ENCODE data around the gene GPHN. TPM values are rescaled to one million over a fixed set of nuclear protein-coding genes. Genes with fewer than 3 reads are reported as not detected.

GPHN gene
- total and polyA plus RNA-seq, 2 of the 8 experiments (the other 6 are each of a cell fraction or from before 2014, with no cell fraction given): 6.0 to 16.0 TPM

DNA sequence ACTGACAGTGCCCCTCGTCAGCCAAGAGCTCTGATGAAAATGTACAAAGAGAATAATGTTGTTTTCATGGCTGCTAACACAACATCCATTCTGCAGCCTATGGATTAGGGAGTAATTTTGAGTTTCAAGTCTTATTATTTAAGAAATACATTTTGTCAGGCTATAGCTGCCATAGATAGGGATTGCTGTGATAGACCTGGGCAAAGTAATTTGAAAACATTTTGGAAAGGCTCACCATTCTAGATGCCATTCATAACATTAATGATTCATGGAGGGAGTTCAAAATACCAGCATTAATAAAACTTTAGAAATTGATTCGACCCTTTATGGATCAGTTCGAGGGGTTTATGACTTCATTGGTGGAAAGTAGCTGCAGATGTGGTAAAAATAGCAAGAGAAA, 149.8 kb downstream of the GPHN start:
- H3K4me2 ChIP-seq (ENCODE audit: insufficient read depth in 1 of 2, low read depth in 2 of 2, low read length in 2 of 2): no peak overlapping the region
- DNase-seq (ENCODE audit: low read depth in 1 of 2, low spot score in 2 of 2) (no peak), FAIRE-seq (no peak)
- no peak overlapping the region for H4K5ac ChIP-seq (ENCODE audit: insufficient read length, low read depth, low read length)
- no peak overlapping the region for H4K91ac ChIP-seq (replicated peaks; ENCODE audit: insufficient read length, low read length)
- no peak overlapping the region for H3K23ac ChIP-seq (ENCODE audit: insufficient read length)
- CTCF ChIA-PET (ENCODE audit: partially characterized antibody): interaction anchor here (1.0 kb wide), 1 partner anchor 34 kb away, joined by 3 read pairs; no protein-coding TSS in a partner anchor
- H4K20me1 ChIP-seq (replicated peaks in 1 of 2; ENCODE audit: control insufficient read depth in 1 of 2, insufficient read depth in 2 of 2, low read length in 2 of 2): no peaks in the 10 kb centered on the region
- POLR2A ChIA-PET (ENCODE audit: partially characterized antibody): no interaction called here
- H4K8ac ChIP-seq (ENCODE audit: extremely low read depth, insufficient read depth, low read length): no peak overlapping the region
- H3K4me1 ChIP-seq (replicated peaks in 1 of 4; ENCODE audit: control insufficient read depth in 3 of 4, insufficient read depth in 4 of 4, low read length in 3 of 4): peaks cover 0 to 2% (median under 1%) of the 10 kb centered on the region in 4 experiments; a peak in 4 of 7 replicates
- H3K56ac ChIP-seq (replicated peaks; ENCODE audit: insufficient read length, low read depth, low read length): no peak overlapping the region
- H3K36me3 ChIP-seq (ENCODE audit: control insufficient read depth in 2 of 4, insufficient read depth in 4 of 4, low read length in 3 of 4): no peaks in the 10 kb centered on the region
- no peak overlapping the region for H2BK12ac ChIP-seq (ENCODE audit: low read depth, low read length)
- peaks cover 0 to 13% of the 10 kb centered on the region in 2 experiments; a peak in 2 of 4 replicates for H3K79me2 ChIP-seq (ENCODE audit: control insufficient read depth in 1 of 2, insufficient read depth in 2 of 2, low read length in 2 of 2)
- H3K23me2 ChIP-seq (ENCODE audit: low read depth, low read length): no peaks in the 10 kb centered on the region
- H3K27ac ChIP-seq (ENCODE audit: low read depth, low read length): no peak overlapping the region
- H3K18ac ChIP-seq (ENCODE audit: extremely low read depth, low read length): no peak overlapping the region
- H3K14ac ChIP-seq (ENCODE audit: insufficient read length): no peak overlapping the region
- no peak overlapping the region for H2AFZ ChIP-seq (ENCODE audit: low read length)
- no peak overlapping the region for H2AK5ac ChIP-seq (ENCODE audit: low read depth, low read length)
- H3K27me3 ChIP-seq (replicated peaks in 1 of 4; ENCODE audit: control insufficient read depth in 3 of 4, extremely low read depth in 1 of 4, insufficient read depth in 3 of 4, low read length in 3 of 4): no peaks in the 10 kb centered on the region
- H3K9ac ChIP-seq (replicated peaks in 1 of 4; ENCODE audit: extremely low read depth in 1 of 4, low read depth in 3 of 4, low read length in 3 of 4): no peak overlapping the region
- no peaks in the 10 kb centered on the region for H3K79me1 ChIP-seq (ENCODE audit: low read depth, low read length)
- no peak overlapping the region for H2BK15ac ChIP-seq (ENCODE audit: low read length)
- H2BK120ac ChIP-seq (replicated peaks; ENCODE audit: low read depth, low read length): no peak overlapping the region
- WGBS, 2 experiments (ENCODE audit: extremely low coverage in 1 of 2, insufficient coverage in 1 of 2, insufficient read length in 1 of 2, insufficient replicate concordance in 2 of 2, low coverage in 1 of 2, low lambda C conversion rate in 2 of 2, missing lambda C conversion rate in 1 of 2): 86% methylated on average over 3 of the region's 3 CpGs; no CpG with 5 or more reads in 1 of the 2 experiments
- peaks cover 0 to 7% of the 10 kb centered on the region in 2 experiments; a peak in 2 of 4 replicates for H3K9me3 ChIP-seq (ENCODE audit: insufficient read depth in 2 of 2, low read depth in 1 of 2, low read length in 1 of 2)
- H2BK5ac ChIP-seq (ENCODE audit: low read depth, low read length): no peak overlapping the region
- no peak overlapping the region for H2BK20ac ChIP-seq (ENCODE audit: low read length)
- no peak overlapping the region for H3K4me3 ChIP-seq (ENCODE audit: extremely low read depth in 1 of 4, insufficient read depth in 2 of 4, low read depth in 3 of 4, low read length in 4 of 4)
- H3K4ac ChIP-seq (replicated peaks; ENCODE audit: insufficient read length, low read depth, low read length): no peak overlapping the region
- TF ChIP-seq RBBP5 (IDR thresholded peaks at IDR 0.05; ENCODE audit: borderline replicate concordance, low read depth, low read length): no peak
- TF ChIP-seq, protein P1, sequence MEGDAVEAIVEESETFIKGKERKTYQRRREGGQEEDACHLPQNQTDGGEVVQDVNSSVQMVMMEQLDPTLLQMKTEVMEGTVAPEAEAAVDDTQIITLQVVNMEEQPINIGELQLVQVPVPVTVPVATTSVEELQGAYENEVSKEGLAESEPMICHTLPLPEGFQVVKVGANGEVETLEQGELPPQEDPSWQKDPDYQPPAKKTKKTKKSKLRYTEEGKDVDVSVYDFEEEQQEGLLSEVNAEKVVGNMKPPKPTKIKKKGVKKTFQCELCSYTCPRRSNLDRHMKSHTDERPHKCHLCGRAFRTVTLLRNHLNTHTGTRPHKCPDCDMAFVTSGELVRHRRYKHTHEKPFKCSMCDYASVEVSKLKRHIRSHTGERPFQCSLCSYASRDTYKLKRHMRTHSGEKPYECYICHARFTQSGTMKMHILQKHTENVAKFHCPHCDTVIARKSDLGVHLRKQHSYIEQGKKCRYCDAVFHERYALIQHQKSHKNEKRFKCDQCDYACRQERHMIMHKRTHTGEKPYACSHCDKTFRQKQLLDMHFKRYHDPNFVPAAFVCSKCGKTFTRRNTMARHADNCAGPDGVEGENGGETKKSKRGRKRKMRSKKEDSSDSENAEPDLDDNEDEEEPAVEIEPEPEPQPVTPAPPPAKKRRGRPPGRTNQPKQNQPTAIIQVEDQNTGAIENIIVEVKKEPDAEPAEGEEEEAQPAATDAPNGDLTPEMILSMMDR (IDR thresholded peaks at IDR 0.05; ENCODE audit: control extremely low read depth in 1 of 3, insufficient read depth in 1 of 3, low read depth in 1 of 3, low read length in 3 of 3): no peak
- no peak for TF ChIP-seq SP1 (IDR thresholded peaks at IDR 0.05; ENCODE audit: low read depth, low read length)
- TF ChIP-seq EP300 (IDR thresholded peaks at IDR 0.05; ENCODE audit: borderline replicate concordance in 1 of 2, low read depth in 2 of 2, low read length in 2 of 2): no peak

Measured in H1 (cell line).